Thyroid gland (tissue), 4 donors: ENCODE data around the gene NDUFS8. TPM values are rescaled to one million over a fixed set of nuclear protein-coding genes. Genes with fewer than 3 reads are reported as not detected.

ENCODE experiments used
- DNase-seq, 2 donors: peaks; one replicate each; pipeline ENCODE4 v3.0.0-alpha.2; 2019
- H3K27ac ChIP-seq, 3 donors: fragments of 200-600 bp; sonication (generic); 1 replicate in 2 of 3; 2 replicates in 1 of 3; pipeline ENCODE4 v1.5.1; 2016 to 2019; ENCODE audit warnings: mild to moderate bottlenecking in 1 of 3, moderate library complexity in 1 of 3
- H3K27me3 ChIP-seq: fragments of 200-600 bp; sonication (generic); one replicate; pipeline ENCODE4 v1.5.1; 2019
- H3K36me3 ChIP-seq, 2 donors: fragments of 200-600 bp; sonication (generic); one replicate each; pipeline ENCODE4 v1.5.1; 2016 to 2019
- H3K4me1 ChIP-seq, 2 donors: fragments of 200-600 bp; sonication (generic); one replicate each; pipeline ENCODE4 v1.5.1; 2017 to 2019
- H3K4me3 ChIP-seq, 3 donors: fragments of 200-600 bp; sonication (generic); replicated peaks in 1 of 3; 1 replicate in 2 of 3; 2 replicates in 1 of 3; pipeline ENCODE4 v1.5.1; 2016; ENCODE audit warnings: mild to moderate bottlenecking in 1 of 3
- H3K9me3 ChIP-seq: fragments of 200-600 bp; sonication (generic); one replicate; pipeline ENCODE4 v1.5.1; 2017
- POLR2A ChIP-seq, 2 donors: fragments of 450-650 bp; IDR thresholded peaks; one replicate each; pipeline ENCODE4 v1.6.1; 2017; ENCODE audit warnings: antibody characterized with exemption in 2 of 2, mild to moderate bottlenecking in 2 of 2, moderate library complexity in 1 of 2
- WGBS, 2 donors: methylation state at CpG; one replicate each; pipeline ENCODE4 v1.1.5; 2017; 5-methylcytosine and 5-hydroxymethylcytosine counted together
- intact Hi-C: fragments of 100-400 bp; cut with DNase I; formaldehyde crosslinking; loops from one replicate; pipeline ENCODE4 v1.15.1; 2023
- total RNA-seq, 4 donors: library from RNA; depleted of rRNA; stranded (reverse); fragments of >200 nt; gene quantifications; one replicate each; pipeline ENCODE4 v1.2.3, GENCODE V29; 2016
- TF ChIP-seq, protein P1 (sequence below), 6 experiments: fragments of 200-600 bp in 3 of 6; fragments of 450-650 bp in 3 of 6; sonication (generic) in 3 of 6; IDR thresholded peaks; one replicate each; pipeline ENCODE4 v1.5.1; 2016 to 2019; ENCODE audit warnings: antibody characterized with exemption in 6 of 6, mild to moderate bottlenecking in 2 of 6, inconsistent platforms in 1 of 6, moderate library complexity in 1 of 6

The NDUFS8 gene
- total RNA-seq, 4 donors from 2014 or later, result 222 to 310 (median 254) TPM

DNA sequence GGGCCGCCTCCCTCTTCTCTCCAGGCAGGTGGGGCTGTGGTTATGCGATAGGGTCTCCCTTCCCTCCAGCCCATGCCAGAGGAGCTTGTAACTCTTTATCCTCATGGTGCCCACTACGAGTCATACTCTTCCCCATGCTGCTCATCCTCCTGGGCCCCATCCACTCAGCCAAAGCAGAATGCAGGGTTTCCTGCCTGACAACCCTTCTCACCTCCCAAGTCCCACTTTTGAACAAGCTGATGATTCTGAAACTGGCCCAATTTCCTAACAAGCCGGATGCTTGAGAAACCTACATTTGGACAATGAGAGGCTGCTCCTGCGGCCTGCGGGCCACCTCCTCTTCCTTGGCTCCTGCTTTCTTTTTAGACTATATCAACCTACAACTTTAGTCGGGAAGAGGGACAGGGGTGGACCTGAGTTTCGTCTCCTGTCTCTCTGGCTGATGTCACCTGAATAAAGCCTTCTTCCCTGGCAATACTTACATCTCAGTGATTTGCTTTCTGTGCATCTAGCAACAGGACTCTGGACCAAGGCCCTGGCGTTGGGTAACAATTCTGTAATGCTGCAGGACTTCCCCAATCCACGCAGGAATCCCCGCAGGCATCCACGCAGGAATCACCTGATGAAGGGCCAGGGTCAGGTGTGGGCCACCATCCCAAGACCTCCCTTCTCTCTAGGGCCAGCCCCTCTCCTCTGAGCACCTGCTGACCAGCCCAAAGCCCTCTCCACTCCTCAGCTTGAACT, 1.5 kb upstream of the NDUFS8 start:
- Histone ChIP-seq H3K27me3 (no peaks in the 10 kb centered on the region), H3K4me3 (no peak overlapping the region)

DNA sequence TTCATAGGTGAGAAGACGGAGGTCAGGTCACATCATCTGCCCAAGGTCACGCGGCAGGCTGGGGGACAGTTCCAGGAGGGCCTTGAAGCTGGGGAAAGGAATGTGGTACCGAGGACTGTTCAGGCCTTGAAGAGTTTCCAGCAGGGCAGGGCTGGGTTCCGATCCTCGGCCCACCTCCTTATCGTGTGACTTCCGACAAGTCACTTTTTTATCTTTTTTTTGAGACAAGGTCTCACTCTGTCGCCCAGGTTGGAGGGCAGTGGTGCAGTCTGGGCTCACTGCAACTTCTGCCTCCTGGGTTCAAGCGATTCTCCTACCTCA, 623 bp downstream of the NDUFS8 start:
- H3K36me3 ChIP-seq, result peaks cover 9% of the 10 kb centered on the region in 2 donors
- H3K27ac ChIP-seq, result peak overlapping the region; percentile 74 to 90 (median 84)
- 11 to 15% methylated on average over 9 to 10 of the region's 10 CpGs for WGBS, 2 donors
- H3K9me3 ChIP-seq, result no peaks in the 10 kb centered on the region
- intact Hi-C loops, result no loop called here
- H3K4me3 ChIP-seq, result peak overlapping the region; percentile 56 to 96 (median 59)
- no peaks in the 10 kb centered on the region for H3K27me3 ChIP-seq
- DNase-seq, result peak; percentile 44 to 51
- peaks cover 16 to 20% of the 10 kb centered on the region in 2 donors for H3K4me1 ChIP-seq
- TF ChIP-seq, protein P1, sequence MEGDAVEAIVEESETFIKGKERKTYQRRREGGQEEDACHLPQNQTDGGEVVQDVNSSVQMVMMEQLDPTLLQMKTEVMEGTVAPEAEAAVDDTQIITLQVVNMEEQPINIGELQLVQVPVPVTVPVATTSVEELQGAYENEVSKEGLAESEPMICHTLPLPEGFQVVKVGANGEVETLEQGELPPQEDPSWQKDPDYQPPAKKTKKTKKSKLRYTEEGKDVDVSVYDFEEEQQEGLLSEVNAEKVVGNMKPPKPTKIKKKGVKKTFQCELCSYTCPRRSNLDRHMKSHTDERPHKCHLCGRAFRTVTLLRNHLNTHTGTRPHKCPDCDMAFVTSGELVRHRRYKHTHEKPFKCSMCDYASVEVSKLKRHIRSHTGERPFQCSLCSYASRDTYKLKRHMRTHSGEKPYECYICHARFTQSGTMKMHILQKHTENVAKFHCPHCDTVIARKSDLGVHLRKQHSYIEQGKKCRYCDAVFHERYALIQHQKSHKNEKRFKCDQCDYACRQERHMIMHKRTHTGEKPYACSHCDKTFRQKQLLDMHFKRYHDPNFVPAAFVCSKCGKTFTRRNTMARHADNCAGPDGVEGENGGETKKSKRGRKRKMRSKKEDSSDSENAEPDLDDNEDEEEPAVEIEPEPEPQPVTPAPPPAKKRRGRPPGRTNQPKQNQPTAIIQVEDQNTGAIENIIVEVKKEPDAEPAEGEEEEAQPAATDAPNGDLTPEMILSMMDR (IDR thresholded peaks at IDR 0.05), result no peak
- TF ChIP-seq POLR2A (IDR thresholded peaks at IDR 0.05), result no peak

More for the DNA sequence above, 1.5 kb upstream of the NDUFS8 start:
- H3K27ac ChIP-seq, result no peak overlapping the region
- WGBS, 2 donors, result 86 to 91% methylated on average over 11 to 12 of the region's 12 CpGs
- H3K9me3 ChIP-seq, result no peaks in the 10 kb centered on the region
- no peak for DNase-seq
- intact Hi-C loops, result no loop called here
- H3K36me3 ChIP-seq, result peaks cover 6% of the 10 kb centered on the region in 2 donors
- TF ChIP-seq, protein P1 (IDR thresholded peaks at IDR 0.05), result no peak
- peaks cover 16 to 20% of the 10 kb centered on the region in 2 donors for H3K4me1 ChIP-seq

DNA sequence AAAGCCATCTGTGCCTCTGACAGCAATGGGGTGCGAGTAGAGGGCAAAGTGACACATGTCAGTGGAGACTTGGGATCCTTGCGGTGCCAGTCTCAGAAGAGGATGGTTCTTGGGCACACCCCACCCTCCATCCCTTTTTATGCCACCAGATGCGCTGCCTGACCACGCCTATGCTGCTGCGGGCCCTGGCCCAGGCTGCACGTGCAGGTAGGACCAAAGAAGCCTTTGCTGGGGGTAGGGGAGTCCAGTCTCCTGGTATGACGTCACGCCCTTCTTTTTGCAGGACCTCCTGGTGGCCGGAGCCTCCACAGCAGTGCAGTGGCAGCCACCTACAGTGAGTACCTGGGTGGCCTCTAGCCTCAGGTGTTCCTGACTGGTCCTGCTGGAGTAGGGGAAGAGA, 1.5 kb downstream of the NDUFS8 start:
- Histone ChIP-seq H3K4me1 (peaks cover 21 to 26% of the 10 kb centered on the region in 2 donors), H3K27me3 (no peaks in the 10 kb centered on the region), H3K9me3 (no peaks in the 10 kb centered on the region), H3K27ac (no peak overlapping the region), H3K4me3 (no peak overlapping the region), H3K36me3 (peaks cover 9 to 13% of the 10 kb centered on the region in 2 donors)
- intact Hi-C loops, result no loop called here
- 76 to 88% methylated on average over 2 to 9 of the region's 9 CpGs for WGBS, 2 donors
- TF ChIP-seq POLR2A (IDR thresholded peaks at IDR 0.05), result no peak
- TF ChIP-seq, protein P1 (IDR thresholded peaks at IDR 0.05), result no peak
- no peak for DNase-seq

DNA sequence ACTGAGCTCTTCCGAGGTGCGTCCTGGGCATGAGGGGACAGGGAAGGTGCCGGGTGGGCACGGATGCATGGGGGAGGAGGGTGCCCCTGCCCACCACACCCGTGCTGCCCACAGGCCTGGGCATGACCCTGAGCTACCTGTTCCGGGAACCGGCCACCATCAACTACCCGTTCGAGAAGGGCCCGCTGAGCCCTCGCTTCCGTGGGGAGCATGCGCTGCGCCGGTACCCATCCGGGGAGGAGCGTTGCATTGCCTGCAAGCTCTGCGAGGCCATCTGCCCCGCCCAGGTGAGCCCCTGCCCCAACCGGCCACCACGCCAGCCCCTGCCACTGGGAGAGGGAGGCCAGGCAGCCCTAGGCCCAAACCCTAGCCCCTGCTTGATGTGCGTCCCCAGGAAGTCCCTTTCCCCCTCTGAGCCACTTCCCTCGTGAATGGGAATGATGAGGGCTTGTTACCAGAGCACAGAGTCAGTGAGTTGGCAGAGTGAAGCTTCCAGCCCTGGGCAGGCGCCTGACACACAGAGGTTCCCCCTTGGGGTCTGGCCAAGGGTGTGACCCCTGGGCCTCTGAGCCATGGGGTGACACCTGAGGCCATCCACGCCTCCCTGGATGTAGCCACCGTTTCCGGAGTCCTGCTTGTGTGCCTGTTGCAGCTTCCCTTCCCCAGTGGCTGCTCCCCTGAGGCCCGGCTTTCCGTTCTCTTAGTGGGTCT, 2.7 kb downstream of the NDUFS8 start:
- H3K27me3 ChIP-seq, result no peaks in the 10 kb centered on the region
- no peak for DNase-seq
- no peaks in the 10 kb centered on the region for H3K9me3 ChIP-seq
- H3K4me3 ChIP-seq, result no peak overlapping the region
- intact Hi-C loops, result no loop called here
- peaks cover 9 to 13% of the 10 kb centered on the region in 2 donors for H3K36me3 ChIP-seq
- no peak overlapping the region for H3K27ac ChIP-seq
- TF ChIP-seq POLR2A (IDR thresholded peaks at IDR 0.05), result no peak
- TF ChIP-seq, protein P1 (IDR thresholded peaks at IDR 0.05), result no peak
- 83 to 90% methylated on average over 5 to 8 of the region's 29 CpGs for WGBS, 2 donors
- peaks cover 31 to 37% of the 10 kb centered on the region in 2 donors for H3K4me1 ChIP-seq

DNA sequence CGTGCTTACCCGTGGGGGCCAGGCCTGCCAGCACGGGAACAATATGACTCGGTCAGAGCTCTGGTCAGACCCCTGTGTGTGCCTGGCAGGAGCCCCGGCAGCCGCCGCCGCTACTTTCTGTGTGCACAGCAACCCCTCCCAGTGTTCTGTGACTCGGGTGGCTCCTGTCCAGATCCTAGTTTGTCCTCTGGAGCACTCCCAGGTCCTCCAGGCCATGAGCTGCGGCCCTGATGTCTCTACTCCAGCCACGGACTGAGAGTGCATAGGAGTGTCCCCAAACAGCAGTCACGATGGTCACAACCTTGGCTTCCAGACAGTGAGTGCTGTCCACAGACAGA, 3.2 kb downstream of the NDUFS8 start:
- no peak overlapping the region for H3K4me3 ChIP-seq
- H3K36me3 ChIP-seq, result peaks cover 9 to 13% of the 10 kb centered on the region in 2 donors
- H3K9me3 ChIP-seq, result no peaks in the 10 kb centered on the region
- no peaks in the 10 kb centered on the region for H3K27me3 ChIP-seq
- TF ChIP-seq POLR2A (IDR thresholded peaks at IDR 0.05), result no peak
- TF ChIP-seq, protein P1 (IDR thresholded peaks at IDR 0.05), result no peak
- no peak overlapping the region for H3K27ac ChIP-seq
- WGBS, 2 donors, result 73 to 93% methylated on average over 10 of the region's 12 CpGs
- peaks cover 36 to 42% of the 10 kb centered on the region in 2 donors for H3K4me1 ChIP-seq
- intact Hi-C loops, result no loop called here
- no peak for DNase-seq
